ENCODE measurements around the gene ADCYAP1R1. TPM values are rescaled to one million over a fixed set of nuclear protein-coding genes. Genes with fewer than 3 reads are reported as not detected.

ADCYAP1R1 gene
- 2.6 TPM for total RNA-seq

- DNase-seq (ENCODE audit: low spot score) = no peak
Observed at GRCh38 chr7:31051598-31052486, at the start of gene ADCYAP1R1. TSS of gene ADCYAP1R1 (plus strand) at chr7:31052308. CDS start at chr7:31063265, 10,957 bp downstream.

GRCh38 chr7:31003097-31003496 is 49.0 kb upstream of the ADCYAP1R1 start:
- DNase-seq (ENCODE audit: low spot score) = no peak

- DNase-seq (ENCODE audit: low spot score) = no peak
Observed at GRCh38 chr7:31003721-31004120, 48.4 kb upstream of the ADCYAP1R1 start.

GRCh38 chr7:31004393-31004792 is 47.7 kb upstream of the ADCYAP1R1 start:
- DNase-seq (ENCODE audit: low spot score) = no peak

- DNase-seq (ENCODE audit: low spot score) = no peak
Observed at GRCh38 chr7:31006857-31007256, 45.3 kb upstream of the ADCYAP1R1 start.

GRCh38 chr7:31007634-31008033 is 44.5 kb upstream of the ADCYAP1R1 start:
- no peak for DNase-seq (ENCODE audit: low spot score)

GRCh38 chr7:31014826-31015225 is 37.3 kb upstream of the ADCYAP1R1 start:
- DNase-seq (ENCODE audit: low spot score) = no peak

GRCh38 chr7:31017032-31017675 is 35.0 kb upstream of the ADCYAP1R1 start:
- DNase-seq (ENCODE audit: low spot score) = no peak

- DNase-seq (ENCODE audit: low spot score) = no peak
Observed at GRCh38 chr7:31017721-31018120, 34.4 kb upstream of the ADCYAP1R1 start.

GRCh38 chr7:31019509-31019908 is 32.6 kb upstream of the ADCYAP1R1 start:
- DNase-seq (ENCODE audit: low spot score) = no peak

- no peak for DNase-seq (ENCODE audit: low spot score)
Observed at GRCh38 chr7:31020161-31020560, 31.9 kb upstream of the ADCYAP1R1 start.

- no peak for DNase-seq (ENCODE audit: low spot score)
Observed at GRCh38 chr7:31020652-31021051, 31.5 kb upstream of the ADCYAP1R1 start.

GRCh38 chr7:31022117-31022516 is 30.0 kb upstream of the ADCYAP1R1 start:
- DNase-seq (ENCODE audit: low spot score) = no peak

GRCh38 chr7:31022726-31023125 is 29.4 kb upstream of the ADCYAP1R1 start:
- DNase-seq (ENCODE audit: low spot score) = no peak

GRCh38 chr7:31023877-31024276 is 28.2 kb upstream of the ADCYAP1R1 start:
- DNase-seq (ENCODE audit: low spot score) = no peak

GRCh38 chr7:31027161-31027965 is 24.7 kb upstream of the ADCYAP1R1 start:
- no peak for DNase-seq (ENCODE audit: low spot score)

GRCh38 chr7:31028006-31028405 is 24.1 kb upstream of the ADCYAP1R1 start:
- no peak for DNase-seq (ENCODE audit: low spot score)

GRCh38 chr7:31028417-31028992 is 23.6 kb upstream of the ADCYAP1R1 start:
- no peak for DNase-seq (ENCODE audit: low spot score)

- no peak for DNase-seq (ENCODE audit: low spot score)
Observed at GRCh38 chr7:31029251-31030042, 22.7 kb upstream of the ADCYAP1R1 start.

GRCh38 chr7:31033674-31034300 is 18.3 kb upstream of the ADCYAP1R1 start:
- DNase-seq (ENCODE audit: low spot score) = no peak

GRCh38 chr7:31036924-31037323 is 15.2 kb upstream of the ADCYAP1R1 start:
- DNase-seq (ENCODE audit: low spot score) = no peak

Data from ureter (tissue), 1 donor.